ENCODE results near the gene TRPV4.

DNA sequence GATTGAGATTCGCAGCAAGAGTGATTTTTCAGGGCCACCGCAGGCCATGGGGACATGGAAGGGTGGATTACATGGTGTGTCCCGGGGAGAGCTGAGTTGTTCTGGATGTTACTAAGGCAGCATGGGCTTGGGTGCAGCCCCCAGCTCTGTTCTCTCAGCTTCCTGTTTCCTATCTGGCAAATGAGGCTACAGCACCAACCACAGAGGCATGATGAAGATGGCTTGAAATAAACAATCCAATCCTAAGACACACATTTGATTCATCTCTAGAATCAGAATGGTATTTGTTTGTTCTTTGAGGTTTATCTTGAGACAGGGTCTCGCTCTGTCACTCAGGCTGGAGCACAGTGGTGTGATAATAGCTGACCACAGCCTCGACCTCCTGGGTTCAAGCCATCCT, 25.6 kb upstream of the TRPV4 start:
- TF ChIP-seq EP300 (IDR thresholded peaks at IDR 0.05) = no peak
- TF ChIP-seq, protein P1, sequence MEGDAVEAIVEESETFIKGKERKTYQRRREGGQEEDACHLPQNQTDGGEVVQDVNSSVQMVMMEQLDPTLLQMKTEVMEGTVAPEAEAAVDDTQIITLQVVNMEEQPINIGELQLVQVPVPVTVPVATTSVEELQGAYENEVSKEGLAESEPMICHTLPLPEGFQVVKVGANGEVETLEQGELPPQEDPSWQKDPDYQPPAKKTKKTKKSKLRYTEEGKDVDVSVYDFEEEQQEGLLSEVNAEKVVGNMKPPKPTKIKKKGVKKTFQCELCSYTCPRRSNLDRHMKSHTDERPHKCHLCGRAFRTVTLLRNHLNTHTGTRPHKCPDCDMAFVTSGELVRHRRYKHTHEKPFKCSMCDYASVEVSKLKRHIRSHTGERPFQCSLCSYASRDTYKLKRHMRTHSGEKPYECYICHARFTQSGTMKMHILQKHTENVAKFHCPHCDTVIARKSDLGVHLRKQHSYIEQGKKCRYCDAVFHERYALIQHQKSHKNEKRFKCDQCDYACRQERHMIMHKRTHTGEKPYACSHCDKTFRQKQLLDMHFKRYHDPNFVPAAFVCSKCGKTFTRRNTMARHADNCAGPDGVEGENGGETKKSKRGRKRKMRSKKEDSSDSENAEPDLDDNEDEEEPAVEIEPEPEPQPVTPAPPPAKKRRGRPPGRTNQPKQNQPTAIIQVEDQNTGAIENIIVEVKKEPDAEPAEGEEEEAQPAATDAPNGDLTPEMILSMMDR (IDR thresholded peaks at IDR 0.05) = no peak
